ENCODE measurements around the gene GXYLT1. TPM values are rescaled to one million over a fixed set of nuclear protein-coding genes. Genes with fewer than 3 reads are reported as not detected.

Gene GXYLT1
- polyA plus RNA-seq, 1 experiment: 3.8 TPM

DNA sequence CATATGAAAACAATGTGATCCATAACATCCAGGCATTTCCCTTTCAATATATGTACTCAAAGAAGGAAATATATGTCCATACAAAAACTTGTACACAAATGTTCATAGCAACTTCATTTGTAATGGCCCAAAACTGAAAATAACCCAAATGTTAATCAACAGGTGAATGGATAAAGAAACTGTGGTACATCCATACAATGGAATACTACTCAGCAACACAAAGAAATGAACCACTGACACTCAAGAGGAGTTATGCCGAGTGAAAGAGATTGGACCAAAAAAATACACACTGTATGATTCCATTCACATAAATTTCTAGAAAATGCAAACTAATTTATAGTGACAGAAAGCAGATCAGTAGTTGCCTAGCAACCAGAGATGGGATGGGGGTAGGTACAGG is 30.3 kb upstream of the GXYLT1 start:
- Histone ChIP-seq H3K27me3 (ENCODE audit: control insufficient read depth, insufficient read depth, low read length) (no peaks in the 10 kb centered on the region), H3K36me3 (ENCODE audit: control insufficient read depth, insufficient read depth, low read length) (no peaks in the 10 kb centered on the region; the same call in 1 of the 2 replicates), H3K4me3 (ENCODE audit: low read depth, low read length) (no peak overlapping the region)
- TF ChIP-seq, protein P1, sequence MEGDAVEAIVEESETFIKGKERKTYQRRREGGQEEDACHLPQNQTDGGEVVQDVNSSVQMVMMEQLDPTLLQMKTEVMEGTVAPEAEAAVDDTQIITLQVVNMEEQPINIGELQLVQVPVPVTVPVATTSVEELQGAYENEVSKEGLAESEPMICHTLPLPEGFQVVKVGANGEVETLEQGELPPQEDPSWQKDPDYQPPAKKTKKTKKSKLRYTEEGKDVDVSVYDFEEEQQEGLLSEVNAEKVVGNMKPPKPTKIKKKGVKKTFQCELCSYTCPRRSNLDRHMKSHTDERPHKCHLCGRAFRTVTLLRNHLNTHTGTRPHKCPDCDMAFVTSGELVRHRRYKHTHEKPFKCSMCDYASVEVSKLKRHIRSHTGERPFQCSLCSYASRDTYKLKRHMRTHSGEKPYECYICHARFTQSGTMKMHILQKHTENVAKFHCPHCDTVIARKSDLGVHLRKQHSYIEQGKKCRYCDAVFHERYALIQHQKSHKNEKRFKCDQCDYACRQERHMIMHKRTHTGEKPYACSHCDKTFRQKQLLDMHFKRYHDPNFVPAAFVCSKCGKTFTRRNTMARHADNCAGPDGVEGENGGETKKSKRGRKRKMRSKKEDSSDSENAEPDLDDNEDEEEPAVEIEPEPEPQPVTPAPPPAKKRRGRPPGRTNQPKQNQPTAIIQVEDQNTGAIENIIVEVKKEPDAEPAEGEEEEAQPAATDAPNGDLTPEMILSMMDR (IDR thresholded peaks at IDR 0.05; ENCODE audit: insufficient read depth, low read depth, low read length): no peak
- CTCF ChIA-PET: no interaction called here
- no peak for DNase-seq (ENCODE audit: low read depth)
- POLR2A ChIA-PET: no interaction called here

DNA sequence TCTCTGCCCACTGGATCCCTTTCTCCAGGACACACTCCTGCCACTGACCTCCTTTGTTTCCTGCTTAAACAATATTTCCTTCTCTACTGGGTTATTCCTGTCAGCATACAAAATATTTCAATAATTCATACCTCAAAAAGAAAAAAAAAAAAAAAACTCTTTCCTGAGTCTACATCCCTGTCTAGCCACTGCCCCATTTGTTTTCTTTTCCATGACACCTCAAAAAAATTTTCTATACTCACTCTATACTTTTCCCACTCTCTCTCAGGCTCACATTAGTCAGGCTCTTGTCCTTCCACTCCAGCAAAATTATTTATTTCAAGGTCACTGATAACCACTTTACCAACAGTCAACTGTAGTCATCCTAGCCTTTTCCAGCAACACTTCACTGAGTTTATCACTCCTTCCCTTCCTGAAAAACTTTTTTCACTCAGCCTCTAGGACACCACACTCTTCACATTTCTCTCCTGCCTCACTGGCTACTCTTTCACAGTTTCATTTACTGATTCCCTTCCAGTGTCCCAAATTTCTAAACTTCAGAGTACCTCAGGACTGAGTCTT is 29.4 kb upstream of the GXYLT1 start:
- POLR2A ChIA-PET: no interaction called here
- Histone ChIP-seq H3K27me3 (ENCODE audit: control insufficient read depth, insufficient read depth, low read length) (no peaks in the 10 kb centered on the region), H3K36me3 (ENCODE audit: control insufficient read depth, insufficient read depth, low read length) (no peaks in the 10 kb centered on the region), H3K4me3 (ENCODE audit: low read depth, low read length) (no peak overlapping the region)
- CTCF ChIA-PET: no interaction called here
- TF ChIP-seq, protein P1 (IDR thresholded peaks at IDR 0.05; ENCODE audit: insufficient read depth, low read depth, low read length): no peak
- no peak for DNase-seq (ENCODE audit: low read depth)

GRCh38 chr12:42172441-42173210 is 28.0 kb upstream of the GXYLT1 start:
- Histone ChIP-seq H3K4me3 (ENCODE audit: low read depth, low read length) (no peak overlapping the region), H3K27me3 (ENCODE audit: control insufficient read depth, insufficient read depth, low read length) (no peaks in the 10 kb centered on the region), H3K36me3 (ENCODE audit: control insufficient read depth, insufficient read depth, low read length) (no peaks in the 10 kb centered on the region)
- TF ChIP-seq, protein P1 (IDR thresholded peaks at IDR 0.05; ENCODE audit: insufficient read depth, low read depth, low read length): no peak
- POLR2A ChIA-PET: no interaction called here
- CTCF ChIA-PET: no interaction called here
- no peak for DNase-seq (ENCODE audit: low read depth)

DNA sequence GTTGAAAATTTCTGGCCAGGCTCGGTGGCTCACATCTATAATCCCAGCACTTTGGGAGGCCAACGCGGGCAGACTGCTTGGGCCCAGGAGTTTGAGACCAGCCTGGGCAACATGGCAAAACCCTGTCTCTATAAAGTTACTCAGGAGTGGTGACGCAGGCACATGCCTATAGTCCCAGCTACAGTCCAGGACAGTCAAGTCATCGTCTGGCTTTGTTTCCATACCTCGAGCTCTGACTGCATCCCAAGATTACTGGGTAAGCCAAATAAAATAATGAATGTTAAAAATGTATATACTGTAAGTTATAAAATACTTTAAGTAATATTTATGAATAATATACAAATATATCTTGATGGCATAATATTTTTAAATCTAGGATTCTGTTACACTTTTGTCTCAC is 23.0 kb upstream of the GXYLT1 start:
- no peaks in the 10 kb centered on the region for H3K36me3 ChIP-seq (ENCODE audit: control insufficient read depth, insufficient read depth, low read length)
- no peaks in the 10 kb centered on the region for H3K27me3 ChIP-seq (ENCODE audit: control insufficient read depth, insufficient read depth, low read length)
- H3K4me3 ChIP-seq (ENCODE audit: low read depth, low read length): no peak overlapping the region
- TF ChIP-seq, protein P1 (IDR thresholded peaks at IDR 0.05; ENCODE audit: insufficient read depth, low read depth, low read length): no peak
- CTCF ChIA-PET: no interaction called here
- no peak for DNase-seq (ENCODE audit: low read depth)
- POLR2A ChIA-PET: no interaction called here

GRCh38 chr12:42166501-42166900 is 21.8 kb upstream of the GXYLT1 start:
- TF ChIP-seq, protein P1 (IDR thresholded peaks at IDR 0.05; ENCODE audit: insufficient read depth, low read depth, low read length): no peak
- H3K36me3 ChIP-seq (ENCODE audit: control insufficient read depth, insufficient read depth, low read length): no peaks in the 10 kb centered on the region
- POLR2A ChIA-PET: no interaction called here
- no peak for DNase-seq (ENCODE audit: low read depth)
- CTCF ChIA-PET: interaction anchor here (1.1 kb wide), 1 partner anchor 8 kb away, joined by 4 read pairs; no protein-coding TSS in a partner anchor
- no peak overlapping the region for H3K4me3 ChIP-seq (ENCODE audit: low read depth, low read length)
- no peaks in the 10 kb centered on the region for H3K27me3 ChIP-seq (ENCODE audit: control insufficient read depth, insufficient read depth, low read length)

All from BJ (cell line).